HUES6 (cell line): ENCODE results near the gene XRCC6.
"Not testable (repeated sequence)": the region's sequence is repeated elsewhere in the genome, so short reads cannot be mapped to it uniquely, and the experiment has no call there.

Experiments
- H3K27ac ChIP-seq: 2 replicates; pipeline ENCODE4 v1.7.0; 2013; ENCODE audit warnings: low read depth, mild to moderate bottlenecking, low read length, inconsistent platforms
- H3K27me3 ChIP-seq: 2 replicates; pipeline ENCODE4 v1.6.1; 2013; ENCODE audit warnings: low read length; ENCODE audit not compliant: control insufficient read depth, insufficient read depth
- H3K36me3 ChIP-seq: 2 replicates; pipeline ENCODE4 v1.6.1; 2013; ENCODE audit warnings: low read length; ENCODE audit not compliant: control insufficient read depth, insufficient read depth
- H3K4me1 ChIP-seq: 2 replicates; pipeline ENCODE4 v1.6.1; 2013; ENCODE audit warnings: low read length; ENCODE audit not compliant: control insufficient read depth, insufficient read depth
- H3K4me3 ChIP-seq: 2 replicates; pipeline ENCODE4 v1.5.1; 2013; ENCODE audit warnings: low read depth, low read length
- H3K9ac ChIP-seq: one replicate; pipeline ENCODE4 v1.6.1; 2013; ENCODE audit warnings: mild to moderate bottlenecking, low read length
- H3K9me3 ChIP-seq: 2 replicates; pipeline ENCODE4 v1.6.1; 2013; ENCODE audit warnings: low read depth, low read length; ENCODE audit not compliant: control insufficient read depth, insufficient read depth

Gene XRCC6

DNA sequence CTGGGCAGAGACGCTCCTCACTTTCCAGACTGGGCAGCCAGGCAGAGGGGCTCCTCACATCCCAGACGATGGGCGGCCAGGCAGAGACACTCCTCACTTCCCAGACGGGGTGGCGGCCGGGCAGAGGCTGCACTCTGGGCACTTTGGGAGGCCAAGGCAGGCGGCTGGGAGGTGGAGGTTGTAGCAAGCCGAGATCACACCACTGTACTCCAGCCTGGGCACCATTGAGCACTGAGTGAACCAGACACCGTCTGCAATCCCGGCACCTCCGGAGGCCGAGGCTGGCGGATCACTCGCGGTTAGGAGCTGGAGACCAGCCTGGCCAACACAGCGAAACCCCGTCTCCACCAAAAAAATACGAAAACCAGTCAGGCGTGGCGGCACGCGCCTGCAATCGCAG, 10.5 kb downstream of the XRCC6 start:
- not testable (repeated sequence) for H3K27ac ChIP-seq, H3K27me3 ChIP-seq

DNA sequence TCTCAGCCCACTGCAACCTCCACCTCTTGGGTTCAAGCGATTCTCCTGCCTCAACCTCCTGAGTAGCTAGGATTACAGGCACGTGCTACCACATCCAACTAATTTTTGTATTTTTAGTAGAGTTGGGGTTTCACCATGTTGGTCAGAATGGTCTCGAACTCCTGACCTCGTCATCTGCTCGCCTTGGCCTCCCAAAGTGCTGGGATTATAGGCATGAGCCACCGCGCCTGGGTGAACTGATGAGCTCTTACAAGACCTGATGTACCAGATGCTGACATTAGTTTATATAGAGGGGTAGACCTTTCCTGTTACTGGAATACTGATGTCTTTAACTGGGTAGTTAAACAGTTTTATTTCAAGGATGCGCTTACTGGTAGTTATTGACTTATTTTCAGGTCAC, 13.5 kb downstream of the XRCC6 start:
- not testable (repeated sequence) for H3K27me3 ChIP-seq, H3K9me3 ChIP-seq, H3K27ac ChIP-seq, H3K9ac ChIP-seq, H3K4me1 ChIP-seq, H3K4me3 ChIP-seq
- peaks cover 89% of the 10 kb centered on the region for H3K36me3 ChIP-seq

More for the DNA sequence above, 10.5 kb downstream of the XRCC6 start:
- not testable (repeated sequence) for H3K4me3 ChIP-seq, H3K9me3 ChIP-seq, H3K9ac ChIP-seq, H3K4me1 ChIP-seq
- H3K36me3 ChIP-seq: peaks cover 89% of the 10 kb centered on the region

DNA sequence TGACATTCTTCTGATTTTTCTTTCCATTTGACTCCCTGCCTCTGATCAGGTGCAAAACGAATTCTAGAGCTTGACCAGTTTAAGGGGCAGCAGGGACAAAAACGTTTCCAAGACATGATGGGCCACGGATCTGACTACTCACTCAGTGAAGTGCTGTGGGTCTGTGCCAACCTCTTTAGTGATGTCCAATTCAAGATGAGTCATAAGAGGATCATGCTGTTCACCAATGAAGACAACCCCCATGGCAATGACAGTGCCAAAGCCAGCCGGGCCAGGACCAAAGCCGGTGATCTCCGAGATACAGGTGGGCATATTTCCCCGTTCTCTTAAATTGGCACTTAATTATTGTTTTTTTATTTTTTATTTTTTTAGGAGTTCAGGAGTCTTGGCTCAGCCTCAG, 15.4 kb downstream of the XRCC6 start:
- Histone ChIP-seq H3K9ac (no peak overlapping the region), H3K36me3 (peaks cover 97% of the 10 kb centered on the region), H3K4me1 (no peaks in the 10 kb centered on the region), H3K27ac (no peak overlapping the region), H3K4me3 (no peak overlapping the region), H3K27me3 (no peaks in the 10 kb centered on the region), H3K9me3 (no peaks in the 10 kb centered on the region)

DNA sequence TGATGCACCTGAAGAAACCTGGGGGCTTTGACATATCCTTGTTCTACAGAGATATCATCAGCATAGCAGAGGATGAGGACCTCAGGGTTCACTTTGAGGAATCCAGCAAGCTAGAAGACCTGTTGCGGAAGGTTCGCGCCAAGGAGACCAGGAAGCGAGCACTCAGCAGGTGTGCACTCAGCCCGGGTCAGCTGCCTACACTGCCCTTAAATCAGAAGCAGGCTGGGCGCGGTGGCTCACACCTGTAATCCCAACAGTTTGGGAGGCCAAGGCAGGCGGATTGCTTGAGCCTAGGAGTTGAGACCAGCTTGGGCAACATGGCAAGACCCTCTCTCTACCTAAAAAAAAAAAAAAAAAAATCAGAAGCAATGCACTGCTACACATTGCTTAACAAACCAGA, 16.5 kb downstream of the XRCC6 start:
- not testable (repeated sequence) for H3K9ac ChIP-seq, H3K27ac ChIP-seq, H3K4me1 ChIP-seq, H3K9me3 ChIP-seq, H3K27me3 ChIP-seq, H3K4me3 ChIP-seq
- H3K36me3 ChIP-seq: peaks cover 99% of the 10 kb centered on the region

DNA sequence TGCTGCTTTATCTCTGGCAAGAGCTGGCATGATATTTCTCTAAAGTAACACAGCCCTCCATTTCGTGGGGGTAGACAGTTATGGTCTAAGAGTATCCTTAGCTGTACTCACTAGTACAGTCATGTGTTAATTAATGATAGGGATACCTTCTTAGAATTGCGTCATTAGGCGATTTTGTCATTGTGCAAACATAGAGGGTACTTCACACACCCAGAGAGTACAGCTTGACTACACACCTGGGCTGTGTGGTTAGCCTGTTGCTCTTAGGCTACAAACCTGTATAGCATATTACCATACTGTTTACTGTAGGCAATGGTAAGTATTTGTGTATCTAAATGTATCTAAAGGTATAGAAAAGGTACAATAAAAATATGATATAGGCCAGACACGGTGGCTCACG, 17.0 kb downstream of the XRCC6 start:
- Histone ChIP-seq H3K27ac (no peak overlapping the region), H3K9ac (no peak overlapping the region), H3K9me3 (no peaks in the 10 kb centered on the region), H3K4me3 (no peak overlapping the region), H3K27me3 (no peaks in the 10 kb centered on the region), H3K4me1 (no peaks in the 10 kb centered on the region), H3K36me3 (peaks cover 100% of the 10 kb centered on the region)

DNA sequence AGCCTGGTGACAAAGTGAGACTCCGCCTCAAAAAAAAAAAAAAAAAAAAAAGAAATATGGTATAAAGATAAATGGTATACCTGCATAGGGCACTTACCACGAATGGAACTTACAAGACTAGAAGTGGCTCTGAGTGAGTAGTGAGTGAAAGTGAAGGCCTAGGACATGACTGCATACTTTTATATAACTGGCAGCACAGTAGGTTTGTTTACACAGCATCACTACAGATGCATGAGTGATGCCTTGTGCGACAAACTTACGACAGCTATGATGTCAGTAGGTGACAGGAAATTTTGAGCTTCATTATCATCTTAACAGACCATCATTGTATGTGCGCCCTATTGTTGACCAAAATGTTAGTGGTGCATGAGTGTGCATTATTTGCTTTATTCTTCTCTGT, 17.7 kb downstream of the XRCC6 start:
- Histone ChIP-seq H3K4me1 (no peaks in the 10 kb centered on the region), H3K4me3 (no peak overlapping the region), H3K36me3 (peaks cover 98% of the 10 kb centered on the region), H3K27me3 (no peaks in the 10 kb centered on the region), H3K9me3 (no peaks in the 10 kb centered on the region), H3K27ac (no peak overlapping the region), H3K9ac (no peak overlapping the region)

DNA sequence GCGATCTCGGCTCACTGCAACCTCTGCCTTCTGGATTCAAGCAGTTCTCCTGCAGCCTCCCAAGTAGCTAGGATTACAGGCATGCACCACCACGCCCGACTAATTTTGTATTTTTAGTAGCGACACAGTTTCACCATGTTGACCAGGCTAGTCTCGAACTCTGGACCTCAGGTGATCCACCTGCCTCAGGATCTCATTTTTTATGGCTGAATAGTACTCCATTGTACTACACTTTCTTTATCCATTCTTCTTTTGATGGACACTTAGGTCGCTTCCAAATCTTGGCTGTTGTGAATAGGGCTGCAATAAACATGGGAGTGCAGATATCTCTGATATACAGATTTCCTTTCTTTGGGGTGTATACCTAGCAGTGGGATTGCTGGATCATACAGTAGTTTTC, 20.8 kb downstream of the XRCC6 start:
- Histone ChIP-seq H3K27ac (no peak overlapping the region), H3K36me3 (peaks cover 95% of the 10 kb centered on the region), H3K4me3 (no peak overlapping the region), H3K27me3 (no peaks in the 10 kb centered on the region), H3K4me1 (no peaks in the 10 kb centered on the region), H3K9me3 (no peaks in the 10 kb centered on the region), H3K9ac (no peak overlapping the region)

DNA sequence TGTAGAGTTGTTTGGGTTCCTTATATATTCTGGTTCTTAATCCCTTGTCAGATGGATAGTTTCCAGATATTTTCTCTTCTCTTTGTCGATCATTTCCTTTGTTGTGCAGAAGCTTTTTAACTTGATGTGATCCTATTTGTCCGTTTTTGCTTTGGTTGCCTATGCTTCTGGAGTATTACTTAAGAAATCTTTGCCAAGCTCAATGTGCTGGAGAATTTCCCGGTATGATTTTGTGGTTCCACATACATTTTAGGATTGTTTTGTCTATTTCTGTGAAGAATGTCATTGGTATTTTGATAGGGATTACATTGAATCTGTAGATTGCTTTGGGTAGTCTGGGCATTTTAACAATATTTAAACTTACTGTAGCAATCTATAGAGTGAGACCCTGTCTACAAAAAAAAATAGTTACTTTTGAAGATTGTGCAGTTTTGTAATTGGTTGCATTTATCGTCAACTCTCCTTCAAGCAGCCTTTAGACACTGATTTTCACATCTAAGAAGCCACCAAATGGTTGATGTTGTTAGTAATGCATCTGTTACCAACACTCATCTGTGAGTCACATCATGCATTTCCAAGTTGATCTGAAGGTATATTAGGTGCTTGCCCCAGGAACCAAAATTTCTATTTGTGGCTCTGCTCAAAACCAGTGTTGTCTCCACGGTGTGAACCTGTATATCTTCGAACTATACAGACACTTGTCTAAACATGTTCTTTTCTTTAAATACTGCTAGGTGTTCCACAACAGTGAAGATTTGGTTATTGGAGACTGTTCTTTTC, 21.4 kb downstream of the XRCC6 start:
- Histone ChIP-seq H3K27ac (no peak overlapping the region), H3K27me3 (no peaks in the 10 kb centered on the region), H3K4me3 (no peak overlapping the region), H3K4me1 (no peaks in the 10 kb centered on the region), H3K36me3 (peaks cover 95% of the 10 kb centered on the region), H3K9ac (no peak overlapping the region), H3K9me3 (no peaks in the 10 kb centered on the region)

DNA sequence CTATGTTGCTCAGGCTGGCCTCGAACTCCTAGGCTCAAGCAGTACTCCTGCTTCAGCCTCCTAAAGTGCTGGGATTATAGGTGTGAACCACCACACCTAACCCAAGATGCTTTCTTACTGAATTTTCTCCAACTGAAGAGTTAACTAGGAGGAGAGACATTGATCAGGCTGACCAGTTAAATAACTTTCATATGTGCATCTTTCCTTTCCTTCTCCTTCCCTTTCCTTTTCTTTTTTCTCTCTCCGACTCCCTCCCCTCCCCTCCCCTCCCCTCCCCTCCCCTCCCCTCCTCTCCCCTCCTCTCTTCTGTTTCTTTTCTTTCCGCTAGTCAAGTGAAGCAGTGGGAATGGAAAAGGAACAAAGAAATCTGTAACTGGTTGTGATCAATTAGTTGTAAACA, 26.7 kb downstream of the XRCC6 start:
- no peak overlapping the region for H3K4me3 ChIP-seq
- no peak overlapping the region for H3K27ac ChIP-seq
- no peaks in the 10 kb centered on the region for H3K4me1 ChIP-seq
- H3K27me3 ChIP-seq: no peaks in the 10 kb centered on the region
- H3K9me3 ChIP-seq: no peaks in the 10 kb centered on the region
- H3K9ac ChIP-seq: no peak overlapping the region
- peaks cover 92% of the 10 kb centered on the region for H3K36me3 ChIP-seq

DNA sequence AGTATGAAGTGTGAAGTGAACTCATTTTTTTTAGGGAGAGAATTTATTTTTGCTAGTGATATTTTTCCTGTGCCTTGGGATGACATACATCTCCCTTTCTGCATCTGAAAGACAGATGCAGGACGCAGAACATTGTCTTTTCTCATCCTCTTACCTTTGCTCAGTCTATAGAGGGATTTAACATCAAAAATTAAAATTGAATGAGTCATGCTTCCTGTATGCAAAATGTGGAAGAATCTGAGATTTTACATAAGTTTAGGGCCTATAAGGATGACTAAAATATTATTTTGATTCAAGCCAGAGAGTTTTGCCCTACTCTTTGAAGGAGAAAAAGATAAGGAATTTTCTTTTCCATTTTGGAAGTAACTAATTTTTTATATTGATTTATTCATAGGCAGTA, 27.3 kb downstream of the XRCC6 start:
- no peaks in the 10 kb centered on the region for H3K4me1 ChIP-seq
- H3K9me3 ChIP-seq: no peaks in the 10 kb centered on the region
- H3K27ac ChIP-seq: no peak overlapping the region
- peaks cover 92% of the 10 kb centered on the region for H3K36me3 ChIP-seq
- no peak overlapping the region for H3K9ac ChIP-seq
- no peak overlapping the region for H3K4me3 ChIP-seq
- no peaks in the 10 kb centered on the region for H3K27me3 ChIP-seq

DNA sequence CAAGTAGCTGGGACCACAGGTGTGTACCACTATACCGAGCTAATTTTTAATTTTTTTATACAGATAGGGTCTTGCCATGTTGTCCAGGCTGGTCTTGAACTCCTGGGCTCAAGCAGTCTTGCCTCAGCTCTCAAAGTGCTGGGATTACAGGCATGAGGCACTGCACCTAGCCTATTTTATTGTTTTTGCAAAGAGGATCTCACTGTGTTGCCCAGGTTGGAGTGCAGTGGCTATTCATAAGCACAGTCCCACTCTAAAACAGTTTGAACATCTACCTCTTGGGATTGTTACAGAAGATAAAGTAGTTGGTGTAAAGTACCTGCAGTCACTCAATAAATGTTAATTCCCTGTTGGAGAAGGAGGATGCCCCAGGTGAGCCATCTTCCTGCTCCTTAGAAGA, 29.1 kb downstream of the XRCC6 start:
- Histone ChIP-seq H3K9ac (no peak overlapping the region), H3K4me1 (no peaks in the 10 kb centered on the region), H3K27me3 (no peaks in the 10 kb centered on the region), H3K36me3 (peaks cover 98% of the 10 kb centered on the region), H3K4me3 (no peak overlapping the region), H3K9me3 (no peaks in the 10 kb centered on the region), H3K27ac (no peak overlapping the region)

DNA sequence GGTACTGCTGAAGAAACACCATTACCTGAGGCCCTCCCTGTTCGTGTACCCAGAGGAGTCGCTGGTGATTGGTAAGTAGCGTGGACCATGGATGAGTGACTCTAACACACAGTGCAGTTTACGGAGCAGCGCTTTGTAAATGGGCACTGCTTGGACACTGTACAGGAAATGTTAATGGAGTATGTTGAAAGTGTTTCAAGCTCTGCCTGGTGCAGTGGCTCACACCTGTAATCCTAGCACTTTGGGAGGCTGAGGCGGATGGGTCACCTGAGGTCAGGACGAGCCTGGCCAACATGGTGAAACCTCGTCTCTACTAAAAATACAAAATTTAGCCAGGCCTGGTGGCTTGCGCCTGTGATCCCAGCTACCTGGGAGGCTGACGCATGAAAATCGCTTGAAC, 29.7 kb downstream of the XRCC6 start:
- Histone ChIP-seq H3K27me3 (no peaks in the 10 kb centered on the region), H3K27ac (no peak overlapping the region), H3K4me3 (no peak overlapping the region), H3K36me3 (peaks cover 98% of the 10 kb centered on the region), H3K4me1 (no peaks in the 10 kb centered on the region), H3K9me3 (no peaks in the 10 kb centered on the region), H3K9ac (no peak overlapping the region)
